ENCODE measurements around the gene LRRC41. TPM values are rescaled to one million over a fixed set of nuclear protein-coding genes. Genes with fewer than 3 reads are reported as not detected.
A peak's percentile ranks its signal among the peaks of the same experiment; 100 is the strongest.

Gene LRRC41
- total RNA-seq, 1 experiment from 2014 or later, result 47.5 TPM

DNA sequence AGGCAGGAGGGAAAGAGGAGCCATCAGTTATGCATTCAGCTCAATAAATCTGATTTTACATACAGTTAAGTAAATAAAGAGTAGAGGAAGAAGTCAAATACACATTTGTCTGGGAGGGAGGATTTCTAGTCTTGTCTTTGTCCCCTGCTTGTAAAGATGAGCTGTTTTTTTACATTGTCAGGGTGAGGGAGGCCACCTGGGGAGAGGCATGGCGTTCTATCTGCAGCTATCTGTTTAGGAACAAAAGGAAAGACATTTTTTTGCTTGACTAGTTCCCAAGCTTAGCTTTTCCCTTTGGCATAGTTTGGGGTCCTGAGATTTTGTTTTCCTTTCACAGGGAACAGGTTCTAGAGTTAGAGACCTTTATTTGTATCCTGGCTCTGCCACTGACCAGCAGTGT is 40.9 kb downstream of the LRRC41 start:
- BruUV-seq (replicated peaks), result no TSS peak
- TF ChIP-seq, protein P1, sequence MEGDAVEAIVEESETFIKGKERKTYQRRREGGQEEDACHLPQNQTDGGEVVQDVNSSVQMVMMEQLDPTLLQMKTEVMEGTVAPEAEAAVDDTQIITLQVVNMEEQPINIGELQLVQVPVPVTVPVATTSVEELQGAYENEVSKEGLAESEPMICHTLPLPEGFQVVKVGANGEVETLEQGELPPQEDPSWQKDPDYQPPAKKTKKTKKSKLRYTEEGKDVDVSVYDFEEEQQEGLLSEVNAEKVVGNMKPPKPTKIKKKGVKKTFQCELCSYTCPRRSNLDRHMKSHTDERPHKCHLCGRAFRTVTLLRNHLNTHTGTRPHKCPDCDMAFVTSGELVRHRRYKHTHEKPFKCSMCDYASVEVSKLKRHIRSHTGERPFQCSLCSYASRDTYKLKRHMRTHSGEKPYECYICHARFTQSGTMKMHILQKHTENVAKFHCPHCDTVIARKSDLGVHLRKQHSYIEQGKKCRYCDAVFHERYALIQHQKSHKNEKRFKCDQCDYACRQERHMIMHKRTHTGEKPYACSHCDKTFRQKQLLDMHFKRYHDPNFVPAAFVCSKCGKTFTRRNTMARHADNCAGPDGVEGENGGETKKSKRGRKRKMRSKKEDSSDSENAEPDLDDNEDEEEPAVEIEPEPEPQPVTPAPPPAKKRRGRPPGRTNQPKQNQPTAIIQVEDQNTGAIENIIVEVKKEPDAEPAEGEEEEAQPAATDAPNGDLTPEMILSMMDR (IDR thresholded peaks at IDR 0.05; ENCODE audit: unreplicated experiment), result no peak
- no peaks in the 10 kb centered on the region for H3K9me3 Mint-ChIP-seq (ENCODE audit: low read depth, unreplicated experiment)
- intact Hi-C loops (cut with micrococcal nuclease; ENCODE audit: unreplicated experiment), result no loop called here
- peaks cover 26% of the 10 kb centered on the region for H3K36me3 Mint-ChIP-seq (ENCODE audit: insufficient read depth, unreplicated experiment)
- CTCF ChIA-PET, result no interaction called here
- DNase-seq, result no peak
- H3K27ac Mint-ChIP-seq (ENCODE audit: unreplicated experiment), result no peak overlapping the region
- H3K4me3 Mint-ChIP-seq (ENCODE audit: low read depth, unreplicated experiment), result no peak overlapping the region
- no peaks in the 10 kb centered on the region for H3K4me1 Mint-ChIP-seq (ENCODE audit: low read depth, unreplicated experiment)
- H3K27me3 Mint-ChIP-seq (ENCODE audit: unreplicated experiment), result no peaks in the 10 kb centered on the region

DNA sequence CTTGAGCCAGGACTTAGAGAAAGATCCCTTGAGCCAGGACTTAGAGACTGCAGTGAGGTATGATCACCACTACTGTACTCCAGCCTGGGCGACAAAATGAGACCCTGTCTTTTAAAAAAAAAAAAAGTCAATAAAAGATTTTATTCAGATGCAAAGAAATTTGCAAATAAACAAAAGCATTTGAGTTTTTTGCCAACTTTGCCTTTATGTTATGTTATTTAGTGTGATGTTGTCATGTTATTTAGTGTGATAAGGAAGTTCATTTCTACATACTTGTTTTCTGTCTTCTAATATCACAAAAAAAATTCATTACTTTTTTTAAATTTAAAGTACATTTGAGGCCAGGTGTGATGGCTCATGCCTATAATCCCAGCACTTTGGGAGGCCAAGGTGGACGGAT is 46.9 kb downstream of the LRRC41 start:
- Mint-ChIP-seq H3K4me1 (ENCODE audit: low read depth, unreplicated experiment) (no peaks in the 10 kb centered on the region), H3K4me3 (ENCODE audit: low read depth, unreplicated experiment) (no peak overlapping the region), H3K27me3 (ENCODE audit: unreplicated experiment) (no peaks in the 10 kb centered on the region), H3K27ac (ENCODE audit: unreplicated experiment) (no peak overlapping the region), H3K36me3 (ENCODE audit: insufficient read depth, unreplicated experiment) (peaks cover 38% of the 10 kb centered on the region), H3K9me3 (ENCODE audit: low read depth, unreplicated experiment) (no peaks in the 10 kb centered on the region)
- CTCF ChIA-PET, result no interaction called here
- BruUV-seq (replicated peaks), result no TSS peak
- TF ChIP-seq, protein P1 (IDR thresholded peaks at IDR 0.05; ENCODE audit: unreplicated experiment), result no peak
- no peak for DNase-seq
- intact Hi-C loops (cut with micrococcal nuclease; ENCODE audit: unreplicated experiment), result no loop called here

DNA sequence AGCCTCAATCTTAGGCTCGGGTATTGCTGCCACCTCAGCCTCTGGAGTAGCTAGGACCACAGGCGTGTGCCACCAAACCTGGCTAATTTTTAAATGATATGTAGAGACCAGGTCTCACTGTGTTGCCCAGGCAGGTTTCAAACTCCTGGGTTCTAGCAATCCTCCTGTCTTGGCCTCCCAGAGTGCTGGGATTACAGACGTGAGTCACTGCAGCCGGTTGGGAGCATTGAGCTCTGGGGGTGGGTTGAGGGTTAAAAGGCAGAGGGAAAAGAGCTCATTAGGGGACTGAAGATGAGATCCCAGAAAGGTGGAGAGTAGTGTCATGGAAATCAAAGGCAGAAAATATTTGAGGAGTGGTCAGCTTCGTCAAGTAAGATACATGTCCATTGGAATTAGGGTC is 48.7 kb downstream of the LRRC41 start:
- TF ChIP-seq, protein P1 (IDR thresholded peaks at IDR 0.05; ENCODE audit: unreplicated experiment), result no peak
- Mint-ChIP-seq H3K9me3 (ENCODE audit: low read depth, unreplicated experiment) (no peaks in the 10 kb centered on the region), H3K27me3 (ENCODE audit: unreplicated experiment) (no peaks in the 10 kb centered on the region), H3K27ac (ENCODE audit: unreplicated experiment) (no peak overlapping the region), H3K36me3 (ENCODE audit: insufficient read depth, unreplicated experiment) (peaks cover 22% of the 10 kb centered on the region), H3K4me3 (ENCODE audit: low read depth, unreplicated experiment) (no peak overlapping the region), H3K4me1 (ENCODE audit: low read depth, unreplicated experiment) (no peaks in the 10 kb centered on the region)
- no peak for DNase-seq
- intact Hi-C loops (cut with micrococcal nuclease; ENCODE audit: unreplicated experiment), result no loop called here
- CTCF ChIA-PET, result interaction anchor here (0.7 kb wide), 1 partner anchor 93 kb away, joined by 8 read pairs; no protein-coding TSS in a partner anchor
- BruUV-seq (replicated peaks), result no TSS peak

DNA sequence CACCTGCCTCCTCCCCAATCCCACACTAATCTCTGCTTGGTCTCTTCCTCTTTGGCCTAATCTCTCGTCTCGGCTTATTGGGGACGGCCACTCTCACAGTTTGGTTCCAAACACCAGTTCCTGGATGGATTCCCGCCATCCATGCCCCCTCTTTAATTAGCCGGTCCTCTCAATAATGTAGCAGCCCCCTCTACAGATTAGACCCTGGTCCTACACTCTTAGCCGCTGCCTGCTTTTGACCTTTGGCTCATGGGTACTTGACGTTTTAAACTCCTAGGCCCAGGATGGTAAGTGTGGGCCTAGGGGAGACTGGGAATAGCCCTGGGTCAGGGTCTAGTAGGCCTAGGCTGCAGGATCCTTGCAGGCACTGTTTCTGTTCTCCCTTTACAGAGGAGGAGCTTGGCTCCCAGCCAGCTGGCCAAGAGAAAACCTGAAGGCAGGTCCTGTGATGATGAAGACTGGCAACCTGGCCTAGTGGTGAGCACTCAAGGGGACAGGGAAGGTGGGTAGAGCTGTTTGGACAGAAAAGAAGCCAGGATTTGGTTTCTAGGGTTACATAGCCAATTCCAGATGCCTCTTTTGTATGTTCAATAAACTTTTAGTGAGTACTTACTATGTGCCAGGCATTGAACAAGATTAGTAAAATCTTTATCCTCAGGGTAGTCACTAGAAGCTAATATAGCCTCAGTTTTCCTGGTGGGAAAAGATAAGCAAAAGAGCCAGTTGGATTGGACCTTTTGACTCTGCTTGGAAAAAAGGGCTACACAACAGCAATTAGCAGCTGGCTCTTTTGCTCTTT is 55.1 kb downstream of the LRRC41 start:
- CTCF ChIA-PET, result interaction anchor here (0.6 to 0.7 kb wide), 2 partner anchors 307 to 366 kb away, joined by 3 to 4 read pairs; no protein-coding TSS in a partner anchor
- DNase-seq, result peak; percentile 73
- Mint-ChIP-seq H3K4me3 (ENCODE audit: low read depth, unreplicated experiment) (peak overlapping the region; percentile 94), H3K27ac (ENCODE audit: unreplicated experiment) (peak overlapping the region; percentile 81), H3K36me3 (ENCODE audit: insufficient read depth, unreplicated experiment) (peaks cover 33% of the 10 kb centered on the region), H3K27me3 (ENCODE audit: unreplicated experiment) (no peaks in the 10 kb centered on the region), H3K9me3 (ENCODE audit: low read depth, unreplicated experiment) (no peaks in the 10 kb centered on the region), H3K4me1 (ENCODE audit: low read depth, unreplicated experiment) (peaks cover 15% of the 10 kb centered on the region)
- BruUV-seq (replicated peaks), result TSS peak; percentile 64
- TF ChIP-seq, protein P1 (IDR thresholded peaks at IDR 0.05; ENCODE audit: unreplicated experiment), result peak; percentile 23
- intact Hi-C loops (cut with micrococcal nuclease; ENCODE audit: unreplicated experiment), result no loop called here

Data from Calu3 (cell line).